Mesenteric fat pad (tissue), 1 donor: ENCODE results near the gene CRISPLD2. TPM values are rescaled to one million over a fixed set of nuclear protein-coding genes. Genes with fewer than 3 reads are reported as not detected.

Source experiments
- DNase-seq: peaks from one replicate; pipeline ENCODE4 v3.0.0-alpha.2; 2020; ENCODE audit warnings: low spot score
- total RNA-seq: library from RNA; stranded (reverse); fragmentation: NEBNext Ultra II Directional; extraction: Animal tissue kit (Norgen Biotek cat#: 25700); gene quantifications from one replicate; pipeline ENCODE4 v1.2.1, GENCODE V29; 2021
- donor health status: DM: yes; HTN: yes; CAD: no.

CRISPLD2 gene
- total RNA-seq, 1 donor from 2014 or later, result 256 TPM

DNA sequence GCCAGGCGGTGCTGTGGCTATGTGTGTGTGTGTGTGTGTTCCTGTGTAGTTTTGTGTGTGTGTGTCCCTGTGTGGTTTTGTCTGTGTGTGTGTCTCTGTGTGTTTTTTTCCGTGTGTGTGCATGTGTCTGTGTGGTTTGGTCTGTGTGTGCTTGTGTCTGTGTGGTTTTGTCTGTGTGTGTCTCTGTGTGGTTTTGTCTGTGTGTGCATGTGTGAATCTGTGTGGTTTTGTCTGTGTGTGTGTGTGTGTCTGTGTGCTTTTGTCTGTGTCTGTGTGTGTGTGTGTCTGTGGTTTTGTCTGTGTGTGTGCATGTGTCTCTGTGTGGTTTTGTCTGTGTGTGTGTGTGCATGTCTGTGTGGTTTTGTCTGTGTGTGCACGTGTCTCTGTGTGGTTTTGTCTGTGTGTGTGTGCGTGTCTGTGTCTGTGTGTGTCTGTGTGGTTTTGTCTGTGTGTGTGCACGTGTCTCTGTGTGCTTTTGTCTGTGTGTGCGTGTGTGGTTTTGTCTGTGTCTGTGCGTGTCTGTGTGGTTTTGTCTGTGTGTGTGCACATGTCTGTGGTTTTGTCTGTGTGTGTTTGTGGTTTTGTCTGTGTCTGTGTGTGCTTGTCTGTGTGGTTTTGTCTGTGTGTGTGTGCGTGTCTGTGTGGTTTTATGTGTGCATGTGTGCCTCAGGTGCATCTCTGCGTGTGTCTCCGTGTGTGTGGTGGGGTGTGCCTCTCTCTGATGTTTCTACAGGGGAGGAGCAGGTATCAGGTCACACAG, 129.2 kb downstream of the CRISPLD2 start:
- DNase-seq, result no peak

DNA sequence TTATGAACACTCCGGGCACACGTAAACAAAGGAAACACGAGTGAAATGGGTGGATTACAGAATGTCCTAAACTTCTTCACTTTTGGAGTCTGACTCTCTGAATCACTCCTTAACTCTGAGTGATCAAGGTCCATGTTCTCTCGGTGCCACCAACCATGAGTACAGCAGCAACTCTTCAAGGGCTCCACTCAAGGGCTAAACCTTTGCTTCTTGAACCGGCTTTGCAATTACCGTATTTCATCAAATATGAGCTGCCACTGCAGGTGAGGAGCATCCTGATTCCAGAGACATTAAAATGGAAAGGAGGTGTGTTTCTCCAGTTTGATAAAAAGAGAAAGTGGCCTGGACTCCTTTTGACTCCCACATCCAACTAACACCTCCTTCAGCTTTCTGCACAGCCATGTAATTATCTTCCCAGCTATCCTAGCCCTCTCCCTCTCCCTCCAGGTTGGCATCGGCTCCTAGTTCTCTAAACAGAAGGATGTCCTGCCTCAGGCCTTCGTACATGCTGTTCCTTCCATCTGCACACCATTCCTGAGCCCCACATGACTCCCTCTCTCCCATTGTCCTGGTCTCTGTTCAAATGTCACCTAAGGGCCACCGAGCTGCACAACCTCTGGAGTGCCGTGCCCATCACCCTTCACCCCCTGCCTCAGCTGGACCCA, 130.1 kb downstream of the CRISPLD2 start:
- no peak for DNase-seq

DNA sequence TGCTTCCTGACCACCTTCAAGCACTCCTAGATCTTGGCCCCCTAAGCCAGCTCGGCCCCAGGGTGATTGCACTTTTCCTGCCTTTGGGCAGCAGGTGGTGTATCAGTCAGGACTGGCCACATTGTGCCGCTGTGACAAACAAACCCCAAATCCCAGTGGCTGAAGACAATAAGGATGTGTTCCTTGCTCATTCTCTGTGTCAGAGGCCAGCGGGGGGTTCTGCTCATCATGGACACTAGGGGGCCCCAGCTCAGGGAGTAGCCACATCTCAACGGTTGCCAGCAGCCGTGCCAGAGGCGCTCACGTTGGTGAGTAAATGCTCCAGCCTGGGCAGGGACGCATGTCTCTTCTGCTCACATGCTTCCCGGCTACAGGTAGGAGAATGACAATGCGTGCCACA, 131.1 kb downstream of the CRISPLD2 start:
- DNase-seq, result no peak

DNA sequence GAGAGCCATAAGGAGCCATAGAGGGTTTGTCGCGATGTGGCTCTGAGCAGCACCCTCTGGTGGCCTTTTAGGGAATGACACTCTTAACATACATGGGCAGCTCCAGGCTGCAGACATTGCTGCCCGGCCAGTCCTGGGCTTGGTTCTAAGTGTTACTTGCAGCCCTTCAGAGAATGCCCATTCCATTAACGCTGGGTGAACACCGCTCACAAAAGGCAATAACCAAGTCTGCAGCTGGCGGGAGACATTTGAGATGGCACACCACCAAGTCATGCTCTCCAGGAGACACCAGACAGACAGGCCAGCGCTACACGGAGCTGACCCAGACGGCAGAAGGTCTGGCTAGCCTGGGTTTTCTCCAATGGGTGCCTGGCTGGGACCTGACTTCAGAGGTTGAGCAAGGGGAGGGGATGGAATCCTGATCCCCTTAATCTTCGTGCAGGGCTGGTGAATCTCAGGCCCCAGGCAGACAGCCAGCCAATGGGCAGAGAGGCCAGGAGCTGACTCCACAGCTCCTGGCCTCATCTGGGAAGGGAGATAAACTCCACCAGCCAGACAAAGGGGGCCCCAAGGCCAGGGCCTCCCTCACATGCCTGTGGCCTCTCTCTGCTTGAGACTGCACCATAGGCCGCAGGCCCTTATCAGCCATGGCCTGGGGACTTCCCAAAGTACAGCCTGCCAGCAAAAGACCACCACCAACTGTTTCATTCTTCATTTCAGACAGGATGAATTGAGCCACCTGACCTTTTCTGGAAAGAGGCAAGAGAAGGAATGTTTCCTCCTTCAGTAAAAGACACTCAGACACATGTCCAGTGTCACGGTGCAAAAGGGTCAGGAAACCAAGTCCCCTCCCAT, 132.8 kb downstream of the CRISPLD2 start:
- no peak for DNase-seq

DNA sequence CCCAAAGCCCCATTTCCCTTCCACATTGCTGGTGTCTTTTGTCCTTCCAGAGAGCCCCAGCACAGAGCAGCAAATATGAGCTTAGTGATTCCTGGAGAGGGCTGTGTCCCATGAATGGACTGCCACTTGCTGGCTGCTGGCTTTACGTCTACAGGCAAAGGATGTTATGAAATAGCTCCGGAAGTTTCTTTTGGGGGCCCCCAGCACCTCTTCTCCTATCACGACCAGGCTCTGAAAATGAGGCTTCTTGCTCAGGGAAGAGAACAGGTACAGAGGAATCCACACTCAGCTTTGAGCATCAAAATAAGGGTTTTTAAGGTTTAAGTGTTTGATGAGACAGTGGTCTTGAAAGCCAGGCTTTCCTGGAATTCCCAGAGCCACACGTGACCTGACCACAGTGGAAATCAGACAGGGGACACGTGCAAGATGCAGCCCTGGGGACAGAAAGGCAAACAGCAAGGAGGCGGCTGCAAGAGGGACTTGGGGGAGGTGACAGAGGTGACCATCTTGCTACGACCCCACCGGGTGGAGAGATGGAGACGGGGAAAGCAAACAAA, 133.5 kb downstream of the CRISPLD2 start:
- DNase-seq, result no peak

DNA sequence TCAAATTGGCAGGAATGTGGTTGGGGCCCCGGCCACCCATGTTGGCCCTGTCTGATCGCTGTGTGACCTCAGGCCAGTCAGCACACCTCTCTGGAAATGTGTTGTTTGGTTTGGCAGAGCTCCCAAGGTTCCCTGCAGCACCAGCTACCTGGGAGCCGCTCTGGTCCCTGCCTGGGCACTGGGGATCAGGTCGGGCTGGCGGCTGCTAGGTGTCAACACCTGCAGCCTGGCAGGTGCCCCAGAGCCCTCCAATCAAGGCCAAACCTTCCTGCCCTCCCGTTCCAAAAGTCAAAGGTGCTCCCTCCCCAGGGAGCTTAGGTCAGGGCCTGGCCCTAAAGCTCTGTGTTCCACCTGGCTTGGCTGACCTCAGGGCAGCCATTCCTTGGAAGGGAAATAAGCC, 135.6 kb downstream of the CRISPLD2 start:
- DNase-seq, result no peak

DNA sequence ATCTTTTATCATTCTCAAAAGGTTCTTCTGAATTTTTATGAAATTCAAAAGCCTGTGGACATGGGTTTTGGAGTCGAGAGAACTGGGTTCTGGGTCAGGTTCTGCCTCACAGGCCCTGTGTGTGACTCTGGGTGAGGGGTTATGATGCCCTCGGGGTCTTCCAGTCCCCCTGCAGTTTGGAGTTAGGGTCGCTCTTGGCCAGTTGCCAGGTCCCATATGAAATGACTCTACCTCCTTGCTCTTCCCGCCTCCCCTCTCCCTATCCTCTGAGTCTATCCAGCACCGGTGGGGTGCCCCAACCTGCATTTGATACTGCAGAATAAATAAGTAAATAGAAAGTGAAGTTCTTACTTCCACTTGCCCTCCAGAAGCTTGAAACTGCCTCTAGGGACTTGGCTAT, 137.4 kb downstream of the CRISPLD2 start:
- DNase-seq, result no peak

DNA sequence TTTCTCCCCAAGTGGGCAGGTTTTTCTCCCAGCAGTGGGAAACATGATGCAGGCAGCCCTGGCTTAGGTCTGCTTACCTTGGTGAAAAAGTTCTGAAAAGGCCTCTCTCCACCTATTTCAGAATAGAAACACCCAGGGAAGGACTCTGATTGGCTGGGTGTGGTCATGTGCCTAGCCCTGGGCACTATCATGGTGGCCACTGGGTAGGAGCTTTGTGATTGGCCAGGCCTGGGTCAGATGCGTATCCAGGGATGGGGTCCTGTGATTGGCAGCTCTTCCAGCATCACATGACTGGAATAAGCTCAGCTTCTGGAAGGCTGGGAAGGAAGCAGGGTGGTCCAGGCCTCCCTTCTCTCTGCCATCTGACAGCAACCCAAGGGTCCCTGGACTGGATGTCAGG, 138.0 kb downstream of the CRISPLD2 start:
- no peak for DNase-seq

Other genes with a start within 250 kb of the CRISPLD2 start
- gene COTL1, start 201.9 kb upstream of the CRISPLD2 start, total RNA-seq, result 164 TPM
- gene KLHL36, start 171.5 kb upstream of the CRISPLD2 start, total RNA-seq, result 55.4 TPM
- 86.0 TPM for gene USP10, start 120.0 kb upstream of the CRISPLD2 start, total RNA-seq
- gene ZDHHC7, start 191.6 kb downstream of the CRISPLD2 start, total RNA-seq, result 45.6 TPM
- gene KIAA0513, start 207.8 kb downstream of the CRISPLD2 start, total RNA-seq, result 12.7 TPM